SJCRH30 (cell line): ENCODE data around the gene MCOLN1. TPM values are rescaled to one million over a fixed set of nuclear protein-coding genes. Genes with fewer than 3 reads are reported as not detected.
"Not testable (repeated sequence)": the region's sequence is repeated elsewhere in the genome, so short reads cannot be mapped to it uniquely, and the experiment has no call there.

Source experiments
- DNase-seq, 2 experiments: peaks; one replicate each; pipeline ENCODE4 v3.0.0-alpha.2; 2015 to 2020
- H3K27ac ChIP-seq: fragments of 250-450 bp; sonication (Bioruptor Pico); 2 replicates; pipeline ENCODE4 v1.5.1; 2020; ENCODE audit warnings: mild to moderate bottlenecking, moderate library complexity
- H3K27me3 ChIP-seq: fragments of 250-450 bp; sonication (Bioruptor Pico); 2 replicates; pipeline ENCODE4 v1.5.1; 2020; ENCODE audit warnings: mild to moderate bottlenecking, moderate library complexity
- H3K36me3 ChIP-seq: fragments of 250-450 bp; sonication (Bioruptor Pico); 2 replicates; pipeline ENCODE4 v1.5.1; 2020; ENCODE audit warnings: mild to moderate bottlenecking, moderate library complexity
- H3K4me1 ChIP-seq: fragments of 250-450 bp; sonication (Bioruptor Pico); 2 replicates; pipeline ENCODE4 v1.5.1; 2020; ENCODE audit warnings: mild to moderate bottlenecking, moderate library complexity
- H3K4me3 ChIP-seq: fragments of 250-450 bp; sonication (Bioruptor Pico); 2 replicates; pipeline ENCODE4 v1.5.1; 2020; ENCODE audit warnings: mild to moderate bottlenecking, moderate library complexity
- H3K9me3 ChIP-seq: fragments of 250-450 bp; sonication (Bioruptor Pico); replicated peaks from 2 replicates; pipeline ENCODE4 v1.5.1; 2020; ENCODE audit warnings: mild to moderate bottlenecking, moderate library complexity
- total RNA-seq: library from RNA; depleted of rRNA; stranded (reverse); fragments of >200 nt; shearing (Covaris generic); gene quantifications from 2 replicates; pipeline ENCODE4 v1.2.3, GENCODE V29; 2014

MCOLN1 gene
- total RNA-seq, 1 experiment from 2014 or later: 3.8 TPM

GRCh38 chr19:7554990-7555864, 32.8 kb downstream of the MCOLN1 start:
- 0 out of 2 replicates have a peak, but pooled peaks cover 3% of the 10 kb centered on the region for H3K36me3 ChIP-seq
- H3K27ac ChIP-seq: no peak overlapping the region
- no peak overlapping the region for H3K4me3 ChIP-seq
- no peak for DNase-seq
- no peaks in the 10 kb centered on the region for H3K9me3 ChIP-seq
- no peaks in the 10 kb centered on the region for H3K4me1 ChIP-seq
- no peaks in the 10 kb centered on the region for H3K27me3 ChIP-seq

- Histone ChIP-seq H3K4me3 (no peak overlapping the region), H3K9me3 (no peaks in the 10 kb centered on the region), H3K4me1 (no peaks in the 10 kb centered on the region), H3K27me3 (no peaks in the 10 kb centered on the region), H3K27ac (no peak overlapping the region), H3K36me3 (0 out of 2 replicates have a peak, but pooled peaks cover 3% of the 10 kb centered on the region)
- DNase-seq: no peak
Observed at GRCh38 chr19:7556696-7557315, 34.4 kb downstream of the MCOLN1 start.

DNA sequence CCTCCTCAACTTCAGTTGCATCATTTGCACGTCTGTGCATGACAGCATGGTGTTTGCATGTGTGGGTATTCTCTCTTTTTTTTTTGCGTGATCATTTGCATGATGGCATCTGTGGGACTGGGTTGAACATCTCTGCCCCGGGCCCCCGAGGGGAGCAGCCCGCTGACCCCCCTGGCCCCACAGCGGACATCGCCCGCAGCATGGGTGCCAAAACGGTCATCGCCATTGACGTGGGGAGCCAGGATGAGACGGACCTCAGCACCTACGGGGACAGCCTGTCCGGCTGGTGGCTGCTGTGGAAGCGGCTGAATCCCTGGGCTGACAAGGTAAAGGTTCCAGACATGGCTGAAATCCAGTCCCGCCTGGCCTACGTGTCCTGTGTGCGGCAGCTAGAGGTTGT, 36.2 kb downstream of the MCOLN1 start:
- H3K36me3 ChIP-seq: 0 out of 2 replicates have a peak, but pooled peaks cover 3% of the 10 kb centered on the region
- no peaks in the 10 kb centered on the region for H3K4me1 ChIP-seq
- no peak overlapping the region for H3K27ac ChIP-seq
- H3K9me3 ChIP-seq: no peaks in the 10 kb centered on the region
- no peak for DNase-seq
- H3K4me3 ChIP-seq: no peak overlapping the region
- H3K27me3 ChIP-seq: no peaks in the 10 kb centered on the region

GRCh38 chr19:7559102-7559501, 36.7 kb downstream of the MCOLN1 start:
- Histone ChIP-seq H3K9me3 (no peaks in the 10 kb centered on the region), H3K4me1 (no peaks in the 10 kb centered on the region)

GRCh38 chr19:7560255-7560654, 37.8 kb downstream of the MCOLN1 start:
- H3K27ac ChIP-seq: no peak overlapping the region
- H3K36me3 ChIP-seq: 0 out of 2 replicates have a peak, but pooled peaks cover 3% of the 10 kb centered on the region
- no peaks in the 10 kb centered on the region for H3K9me3 ChIP-seq
- H3K4me3 ChIP-seq: no peak overlapping the region
- H3K27me3 ChIP-seq: no peaks in the 10 kb centered on the region
- DNase-seq: no peak
- no peaks in the 10 kb centered on the region for H3K4me1 ChIP-seq

More at GRCh38 chr19:7559102-7559501, 36.7 kb downstream of the MCOLN1 start:
- no peak overlapping the region for H3K27ac ChIP-seq
- H3K4me3 ChIP-seq: no peak overlapping the region
- 0 out of 2 replicates have a peak, but pooled peaks cover 3% of the 10 kb centered on the region for H3K36me3 ChIP-seq
- DNase-seq: no peak
- no peaks in the 10 kb centered on the region for H3K27me3 ChIP-seq

- Histone ChIP-seq H3K36me3 (0 out of 2 replicates have a peak, but pooled peaks cover 3% of the 10 kb centered on the region), H3K27me3 (no peaks in the 10 kb centered on the region), H3K4me1 (no peaks in the 10 kb centered on the region), H3K4me3 (no peak overlapping the region), H3K9me3 (no peaks in the 10 kb centered on the region), H3K27ac (no peak overlapping the region)
- no peak for DNase-seq
Observed at GRCh38 chr19:7561325-7561724, 38.9 kb downstream of the MCOLN1 start.

- H3K36me3 ChIP-seq: 0 out of 2 replicates have a peak, but pooled peaks cover 2% of the 10 kb centered on the region
- no peaks in the 10 kb centered on the region for H3K9me3 ChIP-seq
- no peak overlapping the region for H3K27ac ChIP-seq
- DNase-seq: peak in 1 of 2 experiments; percentile 41
- no peaks in the 10 kb centered on the region for H3K4me1 ChIP-seq
- H3K27me3 ChIP-seq: no peaks in the 10 kb centered on the region
- H3K4me3 ChIP-seq: no peak overlapping the region
Observed at GRCh38 chr19:7562646-7563393, 40.4 kb downstream of the MCOLN1 start.

DNA sequence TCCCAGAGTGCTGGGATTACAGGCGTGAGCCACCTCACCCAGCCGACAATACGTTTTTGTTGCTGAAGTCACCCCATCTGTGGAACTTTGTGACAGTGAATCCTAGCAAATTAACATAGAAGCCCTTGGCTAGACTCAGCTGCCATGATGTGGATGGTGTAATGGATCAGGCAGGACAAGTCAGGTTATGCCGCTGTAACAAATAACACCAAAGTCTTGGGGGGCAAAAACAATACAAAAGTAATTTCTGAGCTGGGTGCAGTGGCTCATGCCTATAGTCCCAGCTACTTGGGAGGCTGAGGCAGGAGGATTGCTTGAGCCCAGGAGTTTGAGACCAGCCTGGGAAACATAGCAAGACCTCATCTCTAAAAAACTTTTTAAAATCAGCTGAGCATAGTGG, 42.4 kb downstream of the MCOLN1 start:
- H3K4me1 ChIP-seq: no peaks in the 10 kb centered on the region
- no peaks in the 10 kb centered on the region for H3K9me3 ChIP-seq
- H3K27me3 ChIP-seq: no peaks in the 10 kb centered on the region
- H3K27ac ChIP-seq: no peak overlapping the region
- DNase-seq: no peak
- H3K36me3 ChIP-seq: no peaks in the 10 kb centered on the region
- no peak overlapping the region for H3K4me3 ChIP-seq

GRCh38 chr19:7565332-7565731, 42.9 kb downstream of the MCOLN1 start:
- no peaks in the 10 kb centered on the region for H3K4me1 ChIP-seq
- no peak overlapping the region for H3K4me3 ChIP-seq
- no peaks in the 10 kb centered on the region for H3K9me3 ChIP-seq
- no peaks in the 10 kb centered on the region for H3K27me3 ChIP-seq
- no peaks in the 10 kb centered on the region for H3K36me3 ChIP-seq
- no peak overlapping the region for H3K27ac ChIP-seq
- DNase-seq: no peak

DNA sequence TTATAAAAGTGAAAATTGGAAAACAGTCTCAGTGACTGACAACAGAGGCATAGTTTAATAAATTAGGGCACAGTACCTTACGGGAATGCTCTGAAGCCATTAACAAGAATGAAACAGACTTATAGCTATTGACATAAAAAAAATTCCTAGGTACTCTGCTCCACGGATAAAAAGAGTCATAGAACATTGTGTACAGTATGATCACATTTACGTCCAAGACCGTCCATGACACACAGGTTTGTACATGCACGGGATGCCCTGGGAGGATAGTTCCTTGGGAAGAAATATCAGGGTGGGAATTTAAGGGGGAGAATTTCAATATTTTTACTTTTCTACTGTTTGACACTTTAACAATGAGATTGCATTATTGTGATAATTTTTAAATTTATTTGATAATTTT, 48.3 kb downstream of the MCOLN1 start:
- no peaks in the 10 kb centered on the region for H3K36me3 ChIP-seq
- H3K27ac ChIP-seq: no peak overlapping the region
- H3K4me3 ChIP-seq: no peak overlapping the region
- H3K27me3 ChIP-seq: no peaks in the 10 kb centered on the region
- H3K9me3 ChIP-seq: no peaks in the 10 kb centered on the region
- H3K4me1 ChIP-seq: no peaks in the 10 kb centered on the region
- no peak for DNase-seq

DNA sequence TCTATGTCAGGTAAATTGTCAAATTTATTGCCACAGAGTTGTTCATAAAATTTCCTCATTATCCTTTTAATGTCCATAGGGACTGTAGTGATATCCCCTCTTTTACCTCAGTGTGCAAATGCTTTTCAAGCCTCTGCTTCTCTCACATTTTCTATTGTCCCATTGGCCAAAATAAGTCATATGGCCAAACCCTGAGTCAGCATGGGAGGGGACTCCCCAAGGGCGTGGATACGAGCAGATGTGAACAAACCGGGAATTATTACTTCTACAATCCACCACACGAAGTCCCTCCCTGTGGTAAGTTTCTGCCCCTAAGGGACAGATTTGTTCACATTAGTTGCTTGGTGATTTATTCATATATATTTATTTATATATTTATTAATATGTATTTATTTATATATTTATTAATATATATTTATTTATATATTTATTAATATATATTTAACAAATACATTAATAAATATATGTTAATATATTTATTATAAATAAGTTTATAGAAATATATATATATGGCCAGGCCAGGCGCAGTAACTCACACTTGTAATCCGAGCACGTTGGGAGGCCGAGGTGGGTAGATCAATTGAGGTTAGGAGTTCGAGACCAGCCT, 53.1 kb downstream of the MCOLN1 start:
- Histone ChIP-seq H3K27me3 (no peaks in the 10 kb centered on the region), H3K4me3 (no peak overlapping the region)
- peak in 1 of 2 experiments; percentile 19 for DNase-seq

GRCh38 chr19:7577422-7577821, 55.0 kb downstream of the MCOLN1 start:
- H3K36me3 ChIP-seq, DNase-seq, H3K27ac ChIP-seq, H3K27me3 ChIP-seq, H3K4me3 ChIP-seq, H3K9me3 ChIP-seq, H3K4me1 ChIP-seq: not testable (repeated sequence)

More for the DNA sequence above, 53.1 kb downstream of the MCOLN1 start:
- Histone ChIP-seq H3K27ac (no peak overlapping the region), H3K4me1 (no peaks in the 10 kb centered on the region), H3K36me3 (no peaks in the 10 kb centered on the region), H3K9me3 (no peaks in the 10 kb centered on the region)

DNA sequence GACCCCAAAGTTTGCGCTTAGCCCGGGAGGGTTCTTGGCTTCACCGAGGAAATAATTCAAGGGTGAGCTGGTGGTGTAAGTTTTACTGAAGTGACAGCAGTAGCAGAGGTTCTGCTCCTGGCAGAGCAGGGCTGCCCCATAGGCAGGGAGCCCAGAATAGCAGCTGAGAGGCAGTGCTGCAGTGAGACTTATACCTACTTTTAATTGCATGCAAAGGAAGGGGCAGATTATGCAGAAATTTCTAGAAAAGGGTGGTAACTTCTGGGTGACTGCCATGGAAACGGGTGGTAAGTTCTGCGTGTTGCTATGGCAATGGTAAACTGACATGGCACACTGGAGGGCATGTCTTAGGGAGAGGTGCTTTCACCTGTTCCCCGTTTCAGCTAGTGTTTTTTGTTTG, 55.7 kb downstream of the MCOLN1 start:
- Histone ChIP-seq H3K9me3 (no peaks in the 10 kb centered on the region), H3K36me3 (no peaks in the 10 kb centered on the region)

GRCh38 chr19:7579182-7579581, 56.8 kb downstream of the MCOLN1 start:
- H3K27ac ChIP-seq: no peak overlapping the region
- no peak for DNase-seq
- no peaks in the 10 kb centered on the region for H3K4me1 ChIP-seq
- no peaks in the 10 kb centered on the region for H3K27me3 ChIP-seq
- H3K4me3 ChIP-seq: no peak overlapping the region
- H3K9me3 ChIP-seq: no peaks in the 10 kb centered on the region
- H3K36me3 ChIP-seq: no peaks in the 10 kb centered on the region

More for the DNA sequence above, 55.7 kb downstream of the MCOLN1 start:
- H3K27me3 ChIP-seq: no peaks in the 10 kb centered on the region
- H3K4me3 ChIP-seq: no peak overlapping the region
- no peaks in the 10 kb centered on the region for H3K4me1 ChIP-seq
- no peak overlapping the region for H3K27ac ChIP-seq
- DNase-seq: no peak
